Left colon (tissue), 2 donors: ENCODE data around the gene MYEOV. TPM values are rescaled to one million over a fixed set of nuclear protein-coding genes. Genes with fewer than 3 reads are reported as not detected.
A peak's percentile ranks its signal among the peaks of the same experiment; 100 is the strongest.

ENCODE experiments used
- ATAC-seq: fragments of 200-7000 bp; cut with Tn5 transposase; one replicate; pipeline ENCODE4 v1.9.1; 2020; ENCODE audit warnings: mild to moderate bottlenecking, moderate library complexity
- DNase-seq, 2 donors: peaks; one replicate each; pipeline ENCODE4 v3.0.0-alpha.2; 2020
- intact Hi-C, 2 donors: fragments of 100-400 bp; cut with DNase I in 1 of 2; cut with micrococcal nuclease in 1 of 2; formaldehyde crosslinking; loops; one replicate each; pipeline versions ENCODE4 v1.11.2 to v1.14.0; 2022; cut with DNase I, micrococcal nuclease
- total RNA-seq, 2 donors: library from RNA; stranded (reverse); fragmentation: NEBNext Ultra II Directional; extraction: Animal tissue kit (Norgen Biotek cat#: 25700); gene quantifications; one replicate each; pipeline ENCODE4 v1.2.1, GENCODE V29; 2021
- donor health status: DM: no; HTN: no; CAD: no.
- donor health status: DM: yes; HTN: yes; CAD: no.

MYEOV gene
- total RNA-seq, 2 donors from 2014 or later, result 3.8 to 8.0 TPM

DNA sequence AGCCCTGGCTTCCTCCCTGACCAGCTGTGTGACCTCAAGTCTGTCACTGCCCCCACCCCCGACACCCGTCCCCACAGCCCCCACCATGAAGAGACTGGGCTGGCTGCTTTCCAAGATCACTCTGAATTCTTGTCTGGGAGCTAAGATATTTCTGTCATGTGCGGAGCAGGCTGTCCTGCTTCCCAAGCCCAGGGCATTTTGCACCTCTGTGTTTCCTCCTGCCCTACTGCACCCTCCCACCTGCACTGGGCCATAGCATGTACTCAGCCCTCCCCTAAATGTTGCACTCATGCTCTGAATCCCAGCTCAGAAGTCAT lies 30.3 kb upstream of the MYEOV start:
- ATAC-seq (no peak), DNase-seq (no peak)

DNA sequence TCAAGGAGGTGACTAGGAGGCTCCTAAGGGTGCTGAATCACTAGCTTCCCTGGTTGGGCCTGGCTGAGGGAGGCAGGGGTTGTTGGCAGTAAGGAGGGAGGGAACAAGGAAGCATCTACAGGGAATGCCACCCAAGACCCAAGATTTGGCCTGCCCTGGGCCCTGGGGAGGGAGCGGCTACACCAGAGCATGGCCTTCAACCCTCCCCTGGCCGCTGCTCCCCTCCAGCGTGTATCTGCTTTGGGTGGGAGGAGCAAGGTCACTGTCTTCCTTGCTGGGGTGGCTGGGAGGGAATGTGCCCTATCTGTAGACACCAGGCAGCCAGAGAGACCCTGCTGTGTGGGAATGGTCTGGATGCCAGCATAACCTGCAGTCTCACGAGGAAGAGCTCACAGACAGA lies 29.5 kb upstream of the MYEOV start:
- intact Hi-C loops, result no loop called here
- DNase-seq, result no peak
- ATAC-seq, result no peak

More for the DNA sequence above, 30.3 kb upstream of the MYEOV start:
- intact Hi-C loops, result no loop called here

- intact Hi-C loops, result no loop called here
- ATAC-seq (no peak), DNase-seq (no peak)
Measured at GRCh38 chr11:69265210-69265609, 28.7 kb upstream of the MYEOV start.

- ATAC-seq, result no peak
- DNase-seq, result no peak
- intact Hi-C loops, result no loop called here
Measured at GRCh38 chr11:69265911-69266510, 27.9 kb upstream of the MYEOV start.

GRCh38 chr11:69267395-69267805 lies 26.6 kb upstream of the MYEOV start:
- intact Hi-C loops, result no loop called here
- ATAC-seq, result no peak
- DNase-seq, result no peak

DNA sequence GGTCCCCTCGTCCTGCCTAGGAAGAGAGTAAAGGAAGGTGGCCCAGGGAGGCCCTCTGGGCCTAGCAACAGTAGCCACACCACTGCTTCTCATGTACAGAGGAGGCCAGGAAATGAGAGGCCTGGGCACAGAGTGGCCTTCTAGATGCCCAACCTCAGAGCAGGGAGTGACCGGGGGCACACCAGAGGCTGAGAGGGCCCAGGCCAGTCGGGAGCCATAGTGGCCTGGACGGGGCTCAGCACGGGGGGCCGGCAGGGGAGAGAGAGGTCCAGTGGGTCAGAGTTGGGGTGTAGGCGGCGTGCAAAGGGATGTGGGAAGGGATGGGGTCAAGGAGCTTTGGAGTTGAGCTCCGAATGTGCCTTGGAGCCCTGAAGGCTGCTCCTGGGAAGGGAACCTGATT lies 25.0 kb upstream of the MYEOV start:
- intact Hi-C loops, result no loop called here
- DNase-seq (no peak), ATAC-seq (no peak)

DNA sequence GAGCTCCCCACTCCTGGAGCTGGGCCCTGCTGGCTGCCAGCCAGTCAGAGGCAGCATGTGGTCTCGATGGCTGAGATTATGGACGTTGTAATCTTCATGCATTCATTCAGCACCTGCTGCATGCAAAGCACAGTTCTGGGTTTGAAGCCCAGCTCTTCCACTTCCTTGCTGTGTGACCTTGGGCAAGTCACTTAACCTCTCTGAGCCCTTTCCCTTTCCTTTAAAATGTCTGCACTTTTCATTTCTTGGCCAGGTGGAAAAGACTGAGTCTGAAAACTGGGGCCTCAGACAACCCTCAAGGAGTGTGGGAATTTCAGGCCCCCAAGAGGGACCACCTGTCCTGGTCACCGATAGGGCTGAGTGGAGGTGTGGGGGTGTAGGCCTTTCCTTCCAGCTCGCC lies 24.6 kb upstream of the MYEOV start:
- ATAC-seq (no peak), DNase-seq (no peak)
- intact Hi-C loops, result no loop called here

DNA sequence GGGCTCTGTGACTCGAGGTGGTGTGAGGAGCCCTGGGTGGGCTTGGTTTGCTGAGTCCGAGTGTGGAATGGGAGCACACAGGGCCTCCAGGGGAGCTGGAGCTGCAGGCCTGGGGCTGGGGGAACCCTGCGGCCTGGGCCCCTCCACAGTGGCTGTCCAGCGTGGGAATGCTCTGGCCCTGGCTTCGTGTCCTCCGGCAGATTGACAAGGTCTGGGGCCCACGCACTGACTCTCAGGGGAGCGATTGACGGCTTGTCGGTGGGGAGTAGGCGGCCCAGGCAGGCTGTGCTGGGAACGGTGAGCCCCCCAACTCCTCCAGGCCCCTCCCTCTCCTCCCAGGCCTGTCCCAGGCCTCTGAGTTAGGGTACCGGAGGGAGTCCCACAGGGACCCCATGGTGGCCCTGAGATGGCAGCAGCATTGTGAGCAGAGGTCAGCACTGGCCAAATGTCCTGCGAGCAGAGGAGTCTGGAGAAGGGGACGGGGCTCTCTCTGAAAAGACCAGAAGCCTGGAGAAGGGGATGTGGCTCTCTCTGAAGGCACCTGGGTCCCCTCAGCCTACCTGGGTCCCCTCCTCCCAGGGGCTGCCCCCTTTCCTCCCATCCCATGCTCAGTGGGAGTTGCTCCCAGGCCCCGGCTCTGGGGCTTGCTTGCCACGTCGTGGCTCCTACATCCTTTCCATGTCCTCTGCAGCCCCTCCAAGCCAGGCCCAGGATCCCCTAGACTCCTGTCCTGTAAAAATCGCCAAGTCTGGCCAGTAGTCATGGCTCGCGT lies 23.8 kb upstream of the MYEOV start:
- intact Hi-C loops, result no loop called here
- no peak for DNase-seq

DNA sequence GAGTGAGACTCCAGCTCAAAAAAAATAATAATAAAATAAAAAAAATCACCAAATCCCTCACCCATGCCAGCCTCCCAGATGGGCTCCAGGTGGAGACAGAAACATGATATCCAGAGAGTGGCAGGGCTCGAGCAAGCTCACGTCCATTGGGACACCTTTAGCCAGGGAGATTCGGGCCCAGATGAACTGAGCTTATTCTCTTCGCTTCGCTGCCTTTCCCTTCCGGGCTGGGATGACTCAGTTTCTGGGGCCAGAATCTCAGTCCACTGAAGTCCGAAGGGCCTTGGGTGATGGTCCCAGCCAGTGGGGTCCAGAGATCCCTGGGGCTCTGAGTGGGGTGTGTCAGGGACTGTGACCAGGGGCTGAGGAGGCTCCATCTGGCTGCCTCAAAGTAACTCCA lies 23.0 kb upstream of the MYEOV start:
- DNase-seq (no peak), ATAC-seq (no peak)
- intact Hi-C loops, result no loop called here

More for the DNA sequence above, 23.8 kb upstream of the MYEOV start:
- no peak for ATAC-seq

DNA sequence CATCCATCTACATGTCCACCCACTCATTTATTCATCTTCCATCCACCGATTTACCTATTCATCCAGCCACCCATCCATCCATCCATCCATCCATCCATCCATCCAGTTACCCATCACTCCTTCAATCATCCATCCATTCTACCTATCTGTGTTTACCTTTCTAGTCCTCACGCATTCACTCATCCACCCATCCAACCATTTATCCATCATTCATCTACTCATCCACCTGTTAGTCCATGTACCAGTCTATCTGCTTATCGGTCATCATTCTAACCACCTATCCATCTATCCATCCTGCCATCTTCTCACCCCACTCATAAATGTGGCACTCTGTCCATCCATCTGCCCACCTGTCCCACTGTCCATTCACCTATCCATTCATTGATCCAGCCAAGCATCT lies 21.9 kb upstream of the MYEOV start:
- intact Hi-C loops, result no loop called here
- no peak for DNase-seq
- no peak for ATAC-seq

DNA sequence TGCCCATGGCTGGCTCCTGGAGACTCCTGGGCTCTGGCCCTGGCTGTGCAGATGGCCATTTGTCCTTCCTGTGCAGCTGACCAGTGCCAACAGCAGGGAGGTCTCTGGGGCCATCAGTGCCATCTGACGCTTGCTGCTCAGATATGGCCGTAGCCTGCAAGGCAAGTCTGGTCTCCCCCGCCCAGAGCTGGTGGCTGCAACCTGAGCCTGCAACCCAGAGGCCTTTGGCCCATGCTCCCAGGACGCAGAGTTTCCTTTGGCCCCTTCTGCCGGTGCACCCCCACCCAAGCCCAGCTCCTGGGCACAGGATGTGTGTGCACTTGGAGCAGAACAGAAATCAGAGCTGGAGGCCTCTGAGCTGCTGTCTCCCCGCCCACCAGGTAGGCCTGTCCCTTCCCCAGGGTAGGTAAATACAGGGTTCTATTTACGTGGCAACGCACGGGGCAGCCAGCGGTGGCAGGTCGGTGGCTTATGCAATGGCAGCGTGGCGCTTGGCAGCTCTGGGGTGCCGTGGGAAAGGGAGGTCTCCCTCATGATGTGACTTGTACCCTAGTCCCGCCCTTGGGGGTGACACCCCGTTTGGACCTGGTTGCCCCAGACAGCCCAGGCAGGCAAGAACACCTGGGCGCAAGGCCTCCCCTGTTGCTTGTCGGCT lies 21.0 kb upstream of the MYEOV start:
- intact Hi-C loops, result no loop called here
- DNase-seq (peak in 1 of 2 donors; percentile 33), ATAC-seq (peak; percentile 8)

DNA sequence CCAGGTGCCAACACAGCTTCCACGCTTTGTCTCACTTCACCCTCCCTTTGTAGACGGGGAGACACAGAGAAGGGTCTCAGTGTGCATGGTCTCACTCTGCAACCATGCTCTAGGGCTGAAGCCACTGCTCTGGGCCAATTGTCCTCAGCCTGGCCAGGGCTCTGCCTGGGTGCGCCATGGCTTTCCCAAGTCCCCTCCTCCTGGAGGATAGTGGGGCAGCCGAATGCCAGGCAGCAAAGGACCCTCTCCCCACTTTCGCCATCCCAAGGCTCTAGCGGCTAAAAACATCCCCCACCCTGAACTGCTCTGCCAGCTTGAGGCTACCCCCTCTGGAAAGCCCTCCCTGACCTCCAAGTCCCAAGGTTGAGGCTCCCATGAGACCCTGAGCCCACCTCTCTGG lies 20.4 kb upstream of the MYEOV start:
- intact Hi-C loops, result no loop called here
- ATAC-seq (no peak), DNase-seq (no peak)

DNA sequence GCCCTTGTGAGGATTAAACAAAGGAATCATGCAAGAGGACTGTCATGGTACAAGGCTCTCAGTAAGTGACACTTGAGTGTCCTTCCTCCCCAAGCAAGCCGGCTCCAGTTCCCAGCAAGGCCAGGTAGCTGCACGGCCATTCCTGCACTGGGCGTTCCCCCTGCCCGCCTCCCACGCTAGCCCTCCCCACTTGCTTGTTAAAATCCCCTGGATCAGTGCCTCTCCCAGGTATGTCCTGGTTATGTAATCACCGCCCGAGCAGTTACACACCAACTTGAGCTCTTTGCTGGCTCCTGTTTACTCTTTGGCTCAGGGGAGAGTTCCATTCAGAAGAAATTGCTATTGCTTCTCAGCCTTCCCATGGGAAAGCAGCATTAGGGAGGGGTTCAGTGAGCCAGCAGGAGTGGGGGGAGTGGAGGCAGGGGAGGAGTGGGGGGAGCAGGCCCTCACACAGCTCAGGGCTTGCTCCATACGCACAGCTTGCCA lies 19.4 kb upstream of the MYEOV start:
- ATAC-seq (peak; percentile 82), DNase-seq (peak; percentile 84 to 91)
- intact Hi-C loops, result no loop called here

DNA sequence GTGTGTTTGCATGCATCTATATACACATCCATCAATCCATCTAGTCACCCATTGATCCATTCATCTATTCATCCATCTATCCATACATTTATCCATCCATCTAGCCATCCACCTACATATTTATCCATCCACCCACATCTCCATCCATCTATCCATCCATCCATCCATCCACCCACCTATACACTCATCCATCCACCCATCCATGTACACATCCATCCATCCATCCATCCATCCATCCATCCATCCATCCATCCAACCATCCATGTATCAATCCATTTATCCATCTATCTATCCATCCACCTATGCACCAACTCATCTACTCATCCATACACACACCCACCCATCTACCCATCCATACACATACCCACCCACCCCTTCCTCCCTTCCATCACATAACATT lies 18.8 kb upstream of the MYEOV start:
- intact Hi-C loops, result no loop called here
- DNase-seq (no peak), ATAC-seq (no peak)

DNA sequence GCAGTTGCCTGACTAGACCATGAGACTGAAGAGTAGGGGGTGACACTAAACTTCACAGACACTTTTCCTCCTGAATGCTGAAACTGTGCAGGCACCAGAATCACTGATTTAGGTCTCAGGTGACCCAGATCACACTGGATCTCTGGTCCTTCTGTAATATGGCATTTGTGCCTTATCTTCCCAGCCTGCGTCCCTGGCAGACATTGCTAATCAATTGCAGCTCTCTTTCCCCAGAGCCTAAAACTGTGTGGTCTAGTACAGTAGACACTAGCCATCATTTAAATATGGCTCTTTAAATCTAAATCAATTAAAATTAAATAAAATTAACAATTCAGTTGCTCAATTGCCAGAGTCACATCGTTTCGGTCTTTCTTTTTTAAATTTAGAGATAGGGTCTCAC lies 17.8 kb upstream of the MYEOV start:
- intact Hi-C loops, result no loop called here
- ATAC-seq (no peak), DNase-seq (no peak)

- DNase-seq (peak in 1 of 2 donors; percentile 40), ATAC-seq (peak; percentile 16)
- intact Hi-C loops, result no loop called here
Measured at GRCh38 chr11:69277074-69277809, 16.7 kb upstream of the MYEOV start.

DNA sequence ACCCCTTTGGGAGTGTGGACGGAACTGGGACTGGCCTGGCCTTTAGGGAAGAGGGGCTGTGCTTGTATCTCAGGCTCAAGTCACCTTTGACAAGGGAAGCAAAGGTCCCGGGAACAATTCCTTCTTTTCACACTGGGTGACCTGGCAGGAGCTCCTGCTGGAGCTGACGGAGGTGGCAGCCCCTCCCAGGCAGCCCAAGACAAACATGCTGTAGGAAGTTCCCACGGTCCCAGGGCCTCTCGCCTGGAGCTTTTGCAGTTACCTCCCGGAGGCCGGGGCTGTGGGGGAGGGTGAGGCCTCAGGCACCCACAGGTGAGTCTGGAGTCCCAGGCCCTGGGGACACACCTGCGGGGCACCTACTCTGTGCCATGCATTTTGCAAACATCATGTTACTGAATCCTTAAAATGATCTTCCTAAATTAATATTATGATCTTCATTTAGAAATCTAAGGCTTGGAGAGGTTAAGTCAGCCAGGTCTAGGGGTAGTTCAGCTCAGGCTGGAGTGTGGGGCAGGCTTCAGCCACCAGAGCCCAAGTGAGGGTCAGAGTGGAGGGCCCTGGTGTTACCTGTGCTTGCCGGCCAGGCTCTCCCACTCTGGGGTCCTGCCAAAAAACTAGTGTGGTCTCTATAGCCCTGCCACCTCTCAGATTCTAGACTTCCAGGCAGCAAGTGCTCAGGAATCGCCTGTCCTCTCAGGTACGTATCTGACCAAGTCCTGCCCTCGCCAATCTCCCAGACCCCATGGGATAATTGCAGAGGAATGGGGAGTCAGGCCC lies 15.7 kb upstream of the MYEOV start:
- ATAC-seq, result peak; percentile 76
- intact Hi-C loops, result no loop called here

DNA sequence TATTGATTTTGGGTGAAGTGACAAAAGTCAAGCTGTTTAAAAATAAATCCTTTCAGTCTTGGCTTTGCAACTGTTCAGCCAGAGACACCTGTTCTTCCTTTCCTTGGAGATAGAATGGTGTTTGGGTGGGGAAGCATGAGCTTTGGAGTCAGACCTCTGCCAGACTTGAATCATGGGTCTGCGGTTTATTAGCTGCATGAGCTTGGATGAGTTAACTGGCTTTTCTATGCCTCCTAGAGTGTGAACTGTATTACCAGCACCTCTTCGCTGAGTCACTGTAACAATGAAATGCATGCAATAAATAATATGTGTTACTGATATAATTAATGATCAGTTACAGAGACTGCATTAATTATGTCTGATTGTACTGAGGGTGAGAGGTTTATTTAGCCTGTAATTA lies 13.5 kb upstream of the MYEOV start:
- no peak for DNase-seq
- ATAC-seq, result no peak
- intact Hi-C loops, result no loop called here

More for the DNA sequence above, 15.7 kb upstream of the MYEOV start:
- DNase-seq, result peak; percentile 86 to 93

- no peak for DNase-seq
- intact Hi-C loops, result no loop called here
Measured at GRCh38 chr11:69280994-69281393, 13.0 kb upstream of the MYEOV start.

More at GRCh38 chr11:69280994-69281393, 13.0 kb upstream of the MYEOV start:
- ATAC-seq, result peak; percentile 19
